A549 (cell line): Measurements from ENCODE around the gene MUC7.

Experiments used
- CBX2 ChIP-seq: fragments of 200-600 bp; sonication (generic); IDR thresholded peaks from 2 replicates; pipeline ENCODE4 v1.6.1; 2016; ENCODE audit warnings: low read depth, mild to moderate bottlenecking, borderline replicate concordance
- CEBPB ChIP-seq, 2 experiments: fragments of >200 bp in 1 of 2; sonication (Bioruptor Twin) in 1 of 2; formaldehyde crosslinking in 1 of 2; IDR thresholded peaks; 2 replicates each; pipeline ENCODE4 v1.6.1; 2012 to 2016
- CTCF ChIP-seq: fragments of >200 bp; sonication (Bioruptor Twin); formaldehyde crosslinking; IDR thresholded peaks from 3 replicates; pipeline ENCODE4 v1.5.1; 2016
- ESRRA ChIP-seq: fragments of 150-350 bp; IDR thresholded peaks from 2 replicates; pipeline ENCODE4 v1.6.1; 2014; ENCODE audit warnings: mild to moderate bottlenecking, low read length, borderline replicate concordance
- MAZ ChIP-seq: fragments of 150-350 bp; IDR thresholded peaks from 2 replicates; pipeline ENCODE4 v1.6.1; 2014; ENCODE audit warnings: antibody characterized with exemption, low read depth, low read length, borderline replicate concordance
- PBX3 ChIP-seq: IDR thresholded peaks from 2 replicates; pipeline ENCODE4 v1.6.1; 2012
- POLR2A ChIP-seq: IDR thresholded peaks from 2 replicates; pipeline ENCODE4 v1.6.1; 2012; ENCODE audit warnings: mild to moderate bottlenecking, low read length
- POLR2AphosphoS2 ChIP-seq: conservative IDR thresholded peaks from 2 replicates; pipeline ENCODE4 v1.6.1; 2012; ENCODE audit warnings: low read length, improper control_type of control experiment, inconsistent platforms
- RAD21 ChIP-seq, 2 experiments: fragments of >200 bp in 1 of 2; sonication (Bioruptor Twin) in 1 of 2; formaldehyde crosslinking in 1 of 2; IDR thresholded peaks in 1 of 2; conservative IDR thresholded peaks in 1 of 2; 2 replicates in 1 of 2; 3 replicates in 1 of 2; pipeline ENCODE4 v1.6.1; 2012 to 2018; ENCODE audit warnings: inconsistent platforms in 1 of 2
- RCOR1 ChIP-seq: fragments of 150-350 bp; IDR thresholded peaks from 2 replicates; pipeline ENCODE4 v1.6.1; 2014; ENCODE audit warnings: antibody characterized with exemption, low read length, low read depth
- RFX5 ChIP-seq: fragments of 450-650 bp; IDR thresholded peaks from 2 replicates; pipeline ENCODE4 v1.7.1; 2014; ENCODE audit warnings: antibody characterized with exemption, mild to moderate bottlenecking, moderate library complexity
- RNF2 ChIP-seq: fragments of 200-600 bp; sonication (generic); IDR thresholded peaks from 2 replicates; pipeline ENCODE4 v1.6.1; 2016; ENCODE audit warnings: low read depth, mild to moderate bottlenecking, antibody characterized with exemption, moderate library complexity, borderline replicate concordance
- SMC3 ChIP-seq: fragments of >200 bp; sonication (Bioruptor Twin); formaldehyde crosslinking; IDR thresholded peaks from 3 replicates; pipeline ENCODE4 v1.6.1; 2018; ENCODE audit warnings: inconsistent platforms
- USF2 ChIP-seq: fragments of 450-650 bp; IDR thresholded peaks from 2 replicates; pipeline ENCODE4 v1.6.1; 2014; ENCODE audit warnings: antibody characterized with exemption

- TF ChIP-seq PBX3, result no peak
- TF ChIP-seq RFX5, result no peak
- no peak for TF ChIP-seq SMC3
- TF ChIP-seq CTCF, result no peak
- TF ChIP-seq CEBPB (IDR thresholded peaks at IDR 0.05), result no peak
- no peak for TF ChIP-seq ESRRA
- no peak for TF ChIP-seq POLR2A
- no peak for TF ChIP-seq USF2
- TF ChIP-seq MAZ, result no peak
- no peak for TF ChIP-seq CBX2
- TF ChIP-seq RCOR1, result no peak
- no peak for TF ChIP-seq RNF2
- TF ChIP-seq POLR2AphosphoS2, result no peak
- no peak for TF ChIP-seq RAD21 (conservative IDR thresholded peaks at IDR 0.05 in 1 of 2, IDR thresholded peaks at IDR 0.05 in 1 of 2)
These were observed 1.7 kb downstream of the MUC7 start for GRCh38 chr4:70473679-70474078.
